T-helper 2 cell (primary cell): Measurements from ENCODE around the gene TMEM260.
"Not testable (repeated sequence)": the region's sequence is repeated elsewhere in the genome, so short reads cannot be mapped to it uniquely, and the experiment has no call there.

Experiments
- DNase-seq, 5 experiments: peaks; one replicate each; pipeline versions ENCODE4 v3.0.0 to v3.0.0-alpha.2; 2012 to 2022

TMEM260 gene

DNA sequence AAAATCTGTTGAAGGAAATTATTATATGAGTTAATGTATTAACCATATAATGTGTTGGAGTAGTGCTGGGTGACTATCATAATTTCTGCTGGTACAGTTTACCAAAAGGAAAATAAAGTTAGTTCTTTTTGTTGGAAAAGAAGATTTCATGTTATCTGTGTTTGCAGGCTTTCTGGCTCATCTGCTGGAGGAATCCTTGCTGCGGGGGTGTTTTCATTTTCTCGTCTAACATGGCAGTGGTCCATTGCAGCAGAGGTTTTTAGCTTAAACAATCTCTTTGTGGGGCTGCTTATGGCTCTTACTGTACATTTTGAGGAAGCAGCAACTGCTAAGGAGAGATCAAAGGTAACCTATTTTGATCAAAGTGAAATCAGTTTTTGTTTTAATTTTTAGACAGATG is 24.1 kb downstream of the TMEM260 start:
- no peak for DNase-seq

DNA sequence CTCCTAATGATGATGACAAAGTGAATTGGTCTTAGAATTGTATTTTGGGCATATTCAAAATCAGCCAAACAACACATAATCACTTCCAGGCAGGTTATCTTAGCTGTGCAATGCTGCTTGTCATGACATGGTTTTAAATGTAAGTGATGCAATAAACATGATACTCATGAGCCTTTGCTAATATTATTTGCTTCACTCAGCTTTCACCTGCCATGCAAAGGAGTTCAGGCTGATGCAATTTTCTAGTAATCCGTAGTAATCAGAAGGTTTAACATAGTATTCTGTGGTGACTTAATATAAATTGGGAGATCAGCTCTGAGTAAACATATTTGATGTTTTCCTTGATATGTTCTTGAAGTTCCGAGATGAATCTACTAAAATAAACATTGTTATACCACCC is 29.1 kb downstream of the TMEM260 start:
- no peak for DNase-seq

DNA sequence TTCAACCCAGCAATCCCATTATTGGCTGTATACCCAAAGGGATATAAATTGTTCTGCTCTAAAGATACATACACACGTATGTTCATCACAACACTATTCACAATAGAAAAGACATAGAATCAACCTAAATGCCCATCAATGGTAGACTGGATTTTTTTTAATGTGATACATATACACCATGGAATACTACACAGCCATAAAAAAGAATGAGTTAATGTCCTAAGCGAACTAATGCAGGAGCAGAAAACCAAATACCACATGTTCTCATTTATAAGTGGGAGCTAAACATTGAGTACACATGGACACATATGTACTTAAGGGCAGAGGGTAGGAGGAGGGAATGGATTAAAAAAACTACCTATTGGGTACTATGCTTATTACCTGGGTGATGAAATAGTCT is 32.1 kb downstream of the TMEM260 start:
- not testable (repeated sequence) for DNase-seq

DNA sequence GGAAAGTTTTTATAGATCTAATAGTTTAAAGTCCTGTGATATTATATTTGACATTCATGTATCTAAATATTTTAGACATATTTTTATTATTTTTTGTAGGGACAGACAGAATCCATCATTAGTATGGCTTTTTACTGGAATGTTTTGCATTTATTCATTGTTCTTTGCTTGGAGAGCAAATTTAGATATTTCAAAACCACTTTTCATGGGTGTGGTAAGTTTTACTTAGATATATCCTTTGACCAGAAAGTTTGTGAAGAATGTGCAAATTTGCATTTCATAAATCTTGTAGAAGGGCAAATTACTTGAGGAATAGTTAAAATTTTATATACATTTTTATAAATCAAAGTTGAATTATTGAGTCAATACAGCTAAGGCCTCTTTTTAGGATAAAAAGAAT is 37.5 kb downstream of the TMEM260 start:
- DNase-seq = no peak

DNA sequence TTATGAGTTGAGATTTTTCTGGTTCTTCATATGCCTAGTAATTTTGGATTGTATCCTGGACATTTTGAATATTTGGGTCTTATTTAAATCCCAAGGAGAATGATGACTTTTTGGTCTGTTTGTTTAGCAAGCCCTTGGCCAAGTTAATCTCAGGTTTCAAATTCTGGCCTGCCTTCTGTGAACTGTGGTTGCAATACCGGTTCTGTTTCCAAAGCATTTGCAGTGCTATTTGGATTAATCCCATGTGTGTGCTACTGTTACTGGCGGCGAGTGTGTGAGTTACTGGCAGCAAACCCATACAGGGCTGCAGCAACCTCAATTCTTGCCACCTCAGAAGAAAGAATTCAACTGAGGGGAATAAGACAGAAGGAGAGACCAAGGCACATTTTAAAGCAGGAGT is 51.1 kb downstream of the TMEM260 start:
- DNase-seq = no peak

DNA sequence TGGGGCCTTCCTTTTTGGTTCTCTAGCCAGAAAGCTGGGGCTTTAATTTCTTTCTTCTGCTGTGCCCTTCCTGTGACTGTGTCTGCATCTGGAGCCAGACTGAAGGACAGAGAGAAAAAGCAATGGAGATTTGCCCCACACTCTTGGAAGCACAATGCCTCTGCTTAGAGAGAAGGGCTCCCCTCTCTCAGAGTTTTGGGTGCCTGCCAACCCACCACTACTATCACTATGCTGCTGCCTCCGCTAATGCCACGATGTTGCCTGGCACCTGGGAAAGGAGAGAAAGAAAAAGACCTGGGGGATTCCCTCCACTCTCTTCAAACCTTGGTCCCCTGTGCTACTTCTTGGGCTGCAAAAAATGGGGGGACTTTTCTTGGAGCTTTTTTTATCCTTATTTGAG is 52.6 kb downstream of the TMEM260 start:
- no peak for DNase-seq

DNA sequence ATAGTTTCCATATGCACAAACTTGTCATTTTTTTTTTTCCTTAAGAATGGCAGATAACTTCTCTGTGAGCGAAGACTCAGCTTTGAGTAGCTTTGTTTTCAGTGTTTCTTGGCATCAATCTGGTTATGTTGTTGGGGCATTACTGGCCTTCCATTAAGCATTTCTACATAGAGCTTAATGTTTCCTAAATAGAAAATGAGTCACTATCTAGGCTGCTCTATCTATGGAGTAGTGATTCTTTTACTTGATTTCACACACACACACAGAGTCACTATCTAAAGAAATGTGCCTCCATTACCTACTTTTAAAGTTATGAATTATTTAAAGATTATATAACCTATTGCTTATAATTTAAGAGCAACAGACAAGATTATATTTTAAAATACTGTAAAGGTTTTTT is 53.9 kb downstream of the TMEM260 start:
- DNase-seq = no peak

DNA sequence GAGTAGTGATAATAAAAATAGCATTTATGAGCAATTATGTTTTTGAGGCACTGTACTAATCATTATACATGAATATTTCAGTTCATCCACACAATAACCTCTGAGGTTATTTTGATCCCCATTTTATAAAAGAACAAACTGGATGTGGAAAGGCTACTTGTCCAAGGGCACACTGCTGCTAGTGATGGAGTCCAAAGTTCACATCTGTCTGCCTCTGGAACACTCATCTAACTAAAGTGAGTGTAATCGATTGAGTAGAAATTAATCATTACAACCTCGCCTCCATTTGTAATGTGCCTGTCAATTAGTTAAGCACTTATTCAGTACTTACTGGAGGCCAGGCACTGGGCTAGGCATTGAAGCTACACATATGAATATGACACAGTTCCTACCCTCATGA is 55.4 kb downstream of the TMEM260 start:
- DNase-seq = no peak

DNA sequence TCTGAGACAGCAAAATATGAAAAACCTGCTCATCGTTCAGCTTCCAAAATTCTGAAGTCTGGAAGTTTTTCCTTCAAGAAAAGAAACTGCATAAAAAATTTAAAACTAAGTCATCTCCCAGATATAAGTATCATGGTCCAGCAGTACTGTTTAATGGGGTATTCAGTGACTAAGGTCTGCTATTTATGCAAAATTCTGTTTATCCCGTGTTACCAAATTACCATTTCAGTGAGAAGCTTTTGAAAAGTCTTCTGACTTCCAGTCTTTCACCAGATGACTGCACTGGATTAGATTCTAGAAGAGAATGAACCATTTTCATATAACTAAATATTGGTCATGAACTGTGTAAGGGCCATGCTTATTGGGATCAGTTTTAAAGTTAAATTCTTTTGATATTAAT is 67.9 kb downstream of the TMEM260 start:
- no peak for DNase-seq

DNA sequence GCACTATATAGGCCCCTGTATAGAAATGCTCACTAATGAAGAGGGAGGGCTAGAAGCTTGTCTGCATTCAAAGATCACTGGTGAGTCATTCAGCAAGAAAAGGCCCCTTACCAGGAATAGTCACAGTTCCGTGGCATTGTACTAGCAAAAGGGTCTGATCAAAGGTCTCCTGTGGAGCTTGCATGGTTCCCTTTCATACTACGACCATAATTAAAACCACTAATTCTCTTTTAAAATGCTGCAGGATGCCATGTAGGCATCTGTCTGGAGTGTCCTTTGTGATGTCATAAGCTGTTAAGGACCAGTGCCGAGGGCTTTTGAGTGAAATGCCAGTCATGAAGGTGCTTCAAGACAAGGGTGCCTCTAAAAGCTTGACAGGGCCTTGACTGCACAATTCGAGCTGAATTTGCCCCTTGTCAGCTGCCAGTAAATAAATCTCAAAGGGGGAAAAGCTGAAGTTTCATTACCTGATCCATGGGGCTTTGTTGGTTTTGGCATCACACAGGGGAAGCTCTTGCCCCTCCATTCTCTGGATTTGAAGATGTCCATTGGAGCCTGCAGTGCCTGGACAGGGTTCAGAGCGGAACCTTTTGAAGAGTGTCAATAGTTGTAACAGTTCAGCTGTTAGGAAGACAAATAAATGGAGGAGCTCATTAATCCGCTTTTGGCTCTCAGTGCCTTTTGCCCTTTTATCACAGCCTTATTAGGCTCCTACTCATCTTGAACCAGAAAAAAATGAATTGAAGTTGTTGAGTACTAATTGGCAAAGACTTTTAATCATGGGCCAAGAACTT is 69.1 kb downstream of the TMEM260 start:
- no peak for DNase-seq

DNA sequence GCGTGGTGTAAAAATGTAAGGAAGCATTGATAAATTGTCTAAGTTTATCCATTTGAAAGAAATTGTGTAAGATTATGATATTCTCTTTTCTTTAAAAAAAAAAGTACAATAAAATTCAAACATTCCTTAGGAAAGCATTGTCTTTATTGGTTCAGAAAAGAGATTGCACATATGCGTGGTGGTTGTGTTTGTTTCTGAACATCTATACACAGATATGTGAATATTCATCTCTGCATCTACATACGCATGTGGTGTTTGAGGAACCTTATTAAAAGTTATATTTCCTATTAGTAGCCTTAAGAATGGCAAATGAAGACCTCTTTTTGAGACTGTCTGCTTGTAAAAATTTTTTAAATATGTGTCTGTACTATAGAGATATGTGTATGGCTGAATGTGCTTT is 69.8 kb downstream of the TMEM260 start:
- DNase-seq = no peak

DNA sequence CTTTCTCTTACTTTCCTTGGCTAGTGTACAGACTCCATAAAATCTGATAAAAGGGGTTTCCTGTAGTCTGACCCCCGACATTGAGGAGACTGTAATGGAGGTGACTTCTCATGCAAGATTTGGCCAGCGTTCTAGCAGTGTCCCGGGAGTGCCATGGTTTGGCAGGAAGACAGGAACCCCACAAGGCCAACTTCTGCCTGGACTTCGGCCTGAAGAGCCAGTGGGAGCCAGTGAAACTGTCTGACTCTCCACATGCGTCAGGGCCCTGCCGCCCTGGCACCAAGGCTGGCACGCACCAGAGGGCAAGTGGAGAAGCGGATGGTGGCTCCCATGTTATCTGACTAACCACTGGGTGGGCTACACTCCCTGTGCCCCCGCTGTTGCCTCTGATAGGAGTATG is 70.5 kb downstream of the TMEM260 start:
- no peak for DNase-seq

DNA sequence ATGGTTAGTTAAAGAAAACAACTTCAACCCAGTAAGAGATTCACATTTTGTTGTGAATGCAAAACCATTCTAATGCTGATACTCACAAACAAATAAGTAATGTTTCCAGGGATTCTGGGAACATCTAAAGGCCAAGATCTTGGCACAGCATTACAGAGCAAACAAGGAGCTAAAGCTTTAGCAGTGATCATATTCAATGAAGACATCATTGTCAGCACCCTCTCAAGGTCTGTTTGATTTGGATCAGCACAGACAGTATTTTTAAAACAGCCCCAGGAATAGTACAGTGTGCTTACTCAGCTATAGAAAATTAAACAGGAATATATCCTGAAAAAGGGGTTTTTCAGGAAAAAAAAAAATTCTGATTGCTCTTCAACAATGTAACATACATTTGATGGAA is 71.4 kb downstream of the TMEM260 start:
- DNase-seq = no peak

DNA sequence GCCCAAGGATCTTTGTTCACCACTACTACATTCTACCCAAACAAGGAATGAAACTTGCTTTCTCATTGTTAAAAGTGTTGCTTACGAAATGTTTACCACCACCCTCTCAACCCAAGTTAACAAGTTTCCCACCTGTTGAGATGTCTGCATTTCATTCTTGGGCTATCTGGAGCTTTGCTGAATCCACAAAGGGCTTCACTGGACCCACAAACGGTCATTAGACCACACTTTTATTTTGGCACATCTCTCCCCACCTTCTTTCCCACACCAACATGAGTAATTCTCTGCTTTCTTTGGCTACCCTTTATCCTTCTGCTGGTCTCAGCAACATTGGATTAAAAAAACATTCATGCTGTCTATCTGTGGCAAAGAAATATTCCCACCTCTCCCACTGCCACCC is 78.0 kb downstream of the TMEM260 start:
- no peak for DNase-seq

DNA sequence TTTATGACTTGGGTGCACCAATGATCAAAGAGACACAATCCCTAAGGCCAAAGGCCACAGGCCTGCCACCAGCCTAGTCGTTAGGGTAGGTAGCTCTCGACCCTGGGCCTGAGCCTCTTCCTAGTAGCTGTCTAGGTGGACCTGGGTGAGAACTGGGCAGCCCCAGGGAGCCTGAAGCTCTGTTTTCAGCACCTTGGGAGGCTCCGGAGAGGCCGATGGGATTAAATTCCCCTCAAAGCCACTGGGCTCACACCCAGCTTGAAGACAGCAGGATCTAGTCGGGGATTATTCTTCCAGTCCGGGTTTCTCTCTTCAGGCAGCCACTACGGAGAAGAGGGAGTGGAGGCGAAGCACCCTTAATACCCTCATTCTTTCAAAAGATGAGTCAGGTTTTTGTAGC is 79.8 kb downstream of the TMEM260 start:
- no peak for DNase-seq

DNA sequence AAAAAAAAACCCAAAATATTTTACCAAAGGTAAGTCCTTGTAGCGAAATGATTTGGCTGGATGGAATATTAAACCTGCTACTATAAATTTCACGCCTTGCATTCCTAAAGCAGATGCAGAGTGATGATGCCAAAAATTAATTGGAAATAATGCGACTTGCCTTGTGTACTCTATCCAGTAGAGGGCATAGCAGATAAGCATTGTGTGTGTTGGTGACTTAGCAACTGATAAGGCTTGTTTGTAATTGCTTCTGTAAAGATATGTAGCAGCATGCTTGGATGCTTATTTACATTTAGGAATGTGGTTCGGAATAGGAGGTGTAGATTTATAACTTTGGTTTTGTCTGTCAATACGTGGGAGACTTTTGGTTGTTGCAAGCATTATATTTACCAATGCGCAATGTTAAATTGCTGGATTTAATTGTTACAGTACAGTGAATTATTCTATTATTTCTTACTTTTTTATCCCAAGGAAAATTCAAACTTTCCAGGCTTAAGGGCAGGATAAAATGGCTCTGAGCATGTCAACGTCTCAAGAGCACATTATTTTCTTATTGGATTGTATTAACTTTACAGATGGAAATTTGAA is 80.5 kb downstream of the TMEM260 start:
- peak in 1 of 5 experiments; percentile 34 for DNase-seq

DNA sequence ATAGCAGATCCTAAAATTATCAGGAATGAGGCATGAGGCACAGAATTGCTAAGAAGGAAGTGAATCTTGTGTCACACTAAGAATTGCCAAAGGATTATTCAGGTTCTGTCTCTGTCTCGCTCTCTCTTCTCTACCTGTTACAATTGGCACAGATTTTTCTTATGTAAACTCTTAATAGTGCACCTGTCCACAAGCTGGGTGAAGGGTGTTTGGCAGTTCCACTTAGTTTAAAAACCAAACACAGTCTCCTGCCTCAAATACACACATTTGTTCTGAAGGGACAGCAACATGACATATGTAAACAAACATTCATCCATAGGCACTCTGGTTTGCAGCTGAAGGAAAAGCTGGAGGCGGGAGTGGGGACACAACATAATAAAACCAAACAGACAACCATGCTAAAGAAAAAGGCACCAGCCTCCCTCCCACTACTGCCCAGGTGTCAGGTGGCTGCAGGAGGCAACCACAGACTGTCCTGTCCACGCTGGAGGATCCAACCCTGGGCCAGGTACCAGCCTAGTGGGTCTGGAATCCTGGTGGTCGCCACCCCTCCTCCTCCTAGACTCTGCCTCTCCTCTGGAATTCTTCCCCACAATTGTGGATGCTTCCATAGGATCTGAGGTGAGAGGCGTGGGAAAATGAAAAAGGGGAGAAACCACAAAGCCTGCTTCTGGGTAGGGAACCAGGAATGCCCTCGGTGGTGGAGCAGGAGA is 81.2 kb downstream of the TMEM260 start:
- DNase-seq = no peak

DNA sequence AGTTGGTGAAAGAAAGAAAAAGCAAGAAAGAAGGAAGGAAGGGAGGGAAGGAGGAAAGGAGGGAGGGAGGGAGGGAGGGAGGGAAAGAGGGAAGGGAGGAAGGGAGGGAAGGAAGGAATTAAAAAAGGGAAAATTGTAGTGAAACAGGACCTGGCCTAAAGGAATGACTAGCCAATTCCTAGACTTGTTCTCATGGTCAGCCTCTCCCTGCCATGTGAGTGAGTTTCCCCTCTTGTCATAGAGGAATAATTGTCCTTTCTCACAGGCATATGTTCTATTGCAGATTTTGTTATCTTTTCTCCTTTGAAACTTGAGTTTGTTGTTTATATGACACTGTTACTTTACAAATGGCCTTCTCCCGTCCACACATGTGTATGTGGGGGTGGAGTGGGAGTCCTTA is 81.9 kb downstream of the TMEM260 start:
- DNase-seq = no peak

DNA sequence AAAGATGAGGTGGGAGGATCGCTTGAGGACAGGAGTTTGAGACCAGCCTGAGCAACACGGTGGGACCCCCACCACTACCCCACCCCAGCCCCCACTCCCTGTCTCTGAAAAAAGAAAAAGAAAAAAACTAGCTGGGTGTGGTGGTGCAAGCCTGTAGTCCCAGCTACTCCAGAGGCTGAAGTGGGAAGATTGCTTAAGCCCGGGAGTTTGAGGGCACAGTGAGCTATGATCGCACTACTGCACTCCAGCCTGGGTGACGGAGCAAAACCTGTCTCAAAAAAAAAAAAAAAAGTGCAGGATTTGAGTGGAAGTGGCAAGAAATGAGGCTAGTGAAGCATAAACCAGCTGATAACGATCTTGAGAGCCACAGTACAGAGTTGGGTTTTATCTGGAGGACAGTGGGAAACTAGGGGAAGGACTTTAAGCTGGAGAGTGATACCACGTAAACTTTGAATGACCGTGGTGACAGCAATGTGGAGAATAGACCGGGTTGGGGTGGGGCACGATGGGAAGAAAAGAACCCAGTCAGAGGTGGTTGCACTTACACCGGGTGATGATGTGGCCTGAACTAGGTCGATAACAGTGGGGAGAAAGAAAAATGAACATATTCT is 85.3 kb downstream of the TMEM260 start:
- no peak for DNase-seq

DNA sequence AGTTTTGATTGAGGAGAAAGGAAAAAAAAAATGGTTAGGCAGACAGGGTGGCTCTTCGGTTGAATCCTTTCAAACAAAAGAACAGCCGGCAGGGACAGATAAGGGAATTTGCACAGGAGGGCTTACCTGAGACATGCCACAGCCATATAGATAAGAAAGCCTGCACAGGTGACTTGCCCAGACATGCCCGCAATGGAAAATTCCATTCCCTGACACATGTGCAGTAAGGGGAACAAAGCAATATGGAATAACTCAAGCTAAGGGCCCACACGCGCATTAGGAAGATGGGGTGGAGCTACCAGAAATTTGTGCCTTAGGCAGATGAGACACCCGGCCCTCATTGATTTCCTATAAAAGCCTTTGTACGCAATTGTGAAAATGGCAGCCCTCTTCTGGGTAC is 86.7 kb downstream of the TMEM260 start:
- no peak for DNase-seq

DNA sequence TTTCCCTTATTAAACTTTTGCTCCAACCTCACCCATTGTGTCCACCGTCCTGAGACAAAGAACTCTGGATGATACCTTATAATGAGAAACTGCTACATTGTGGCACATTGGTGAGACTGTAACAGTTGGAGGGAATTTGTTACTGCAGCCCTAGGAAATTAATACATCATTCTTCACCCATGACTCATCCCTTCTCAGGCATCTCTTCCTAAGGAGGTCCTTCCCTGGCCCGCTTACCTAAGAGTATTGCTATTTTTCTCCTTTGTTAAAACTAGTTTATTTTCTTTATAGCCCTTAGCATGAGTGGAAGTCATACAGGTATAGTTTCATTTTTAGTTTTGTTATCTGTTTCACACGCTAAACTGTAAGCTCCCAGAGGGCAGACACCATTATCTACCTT is 87.1 kb downstream of the TMEM260 start:
- DNase-seq = no peak

DNA sequence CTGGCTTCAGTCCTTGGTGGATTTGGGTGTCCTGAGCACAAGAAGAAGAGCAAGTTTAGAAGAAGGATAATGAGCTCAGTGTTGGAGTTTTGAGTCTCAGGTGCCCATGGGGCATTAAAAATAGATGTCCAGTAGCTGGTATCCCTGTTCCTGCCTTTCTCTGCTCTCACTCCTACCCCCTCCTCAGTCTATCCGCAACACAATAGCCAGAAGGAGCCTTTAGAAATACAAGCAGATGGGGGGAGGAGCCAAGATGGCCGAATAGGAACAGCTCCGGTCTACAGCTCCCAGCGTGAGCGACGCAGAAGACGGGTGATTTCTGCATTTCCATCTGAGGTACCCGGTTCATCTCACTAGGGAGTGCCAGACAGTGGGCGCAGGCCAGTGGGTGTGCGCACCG is 87.7 kb downstream of the TMEM260 start:
- not testable (repeated sequence) for DNase-seq

DNA sequence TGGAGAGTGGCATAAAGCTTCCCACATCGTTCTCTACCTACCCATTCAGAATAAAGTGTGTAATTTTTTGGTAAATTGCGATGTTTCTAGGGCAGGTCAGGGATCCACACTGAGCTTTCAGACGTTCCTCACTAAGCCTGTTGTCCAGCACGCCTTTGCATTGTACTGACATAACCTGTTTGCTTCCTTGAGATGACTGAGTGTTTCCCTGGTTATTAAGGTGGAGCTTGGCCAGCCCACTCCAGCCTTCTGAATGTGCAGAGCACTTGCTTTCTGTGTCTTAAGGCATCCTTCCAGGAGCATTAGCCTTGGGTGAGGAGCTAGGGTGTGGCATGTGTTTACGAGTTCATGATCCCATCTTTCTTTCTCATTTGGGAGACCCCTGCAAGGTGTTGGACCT is 96.4 kb downstream of the TMEM260 start:
- DNase-seq = no peak

DNA sequence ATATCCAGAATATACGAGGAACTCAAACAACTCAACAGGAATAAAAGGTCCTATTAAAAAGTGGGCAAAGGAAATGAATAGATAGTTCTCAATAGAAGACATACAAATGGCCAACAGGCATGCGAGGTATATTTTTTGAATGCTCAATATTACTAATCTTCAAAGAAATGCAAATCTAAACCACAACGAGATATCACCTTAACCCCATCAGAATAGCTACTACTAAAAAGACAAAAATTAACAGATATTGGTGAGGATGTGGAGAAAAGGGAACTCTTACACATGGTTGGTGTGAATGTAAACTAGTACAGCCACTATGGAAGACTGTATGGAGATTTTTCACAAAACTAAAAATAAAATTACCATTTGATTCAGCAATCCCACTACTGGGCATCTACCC is 99.2 kb downstream of the TMEM260 start:
- DNase-seq = no peak
